K562 (cell line): ENCODE data around the gene TUBB2A. TPM values are rescaled to one million over a fixed set of nuclear protein-coding genes. Genes with fewer than 3 reads are reported as not detected.

Experiments used
- FOS ChIP-seq: IDR thresholded peaks from 3 replicates; pipeline ENCODE4 v1.6.1; 2011; ENCODE audit not compliant: insufficient read length; ENCODE audit errors: extremely low read depth
- FOXK1 ChIP-seq: sonication (generic); formaldehyde crosslinking; IDR thresholded peaks from 2 replicates; pipeline ENCODE4 v1.8.0; 2022; ENCODE audit warnings: missing genetic modification reagents, mild to moderate bottlenecking, borderline replicate concordance
- FOXK2 ChIP-seq, 2 experiments: fragments of 450-650 bp; IDR thresholded peaks in 1 of 2; conservative IDR thresholded peaks in 1 of 2; 2 replicates each; pipeline ENCODE4 v1.6.1; 2016; ENCODE audit warnings: low read depth in 2 of 2, mild to moderate bottlenecking in 1 of 2
- HDAC3 ChIP-seq: fragments of 450-650 bp; IDR thresholded peaks from 2 replicates; pipeline ENCODE4 v1.6.1; 2018; ENCODE audit warnings: borderline replicate concordance, mild to moderate bottlenecking, moderate library complexity; ENCODE audit not compliant: partially characterized antibody
- NCOA6 ChIP-seq: fragments of 450-650 bp; IDR thresholded peaks from 2 replicates; pipeline ENCODE4 v1.6.1; 2017; ENCODE audit warnings: mild to moderate bottlenecking
- POLR2B ChIP-seq: fragments of 450-650 bp; IDR thresholded peaks from 2 replicates; pipeline ENCODE4 v1.6.1; 2018; ENCODE audit warnings: low read depth; ENCODE audit not compliant: partially characterized antibody
- SOX6 ChIP-seq: fragments of 450-650 bp; IDR thresholded peaks from 2 replicates; pipeline ENCODE4 v1.6.1; 2014; ENCODE audit warnings: mild to moderate bottlenecking
- SP2 ChIP-seq: IDR thresholded peaks from 2 replicates; pipeline ENCODE4 v1.6.1; 2011; ENCODE audit warnings: mild to moderate bottlenecking, low read depth, low read length, moderate library complexity; ENCODE audit not compliant: poor library complexity, severe bottlenecking; ENCODE audit errors: extremely low read depth
- SRSF9 ChIP-seq: fragments of 200-400 bp; formaldehyde crosslinking; IDR thresholded peaks from 2 replicates; pipeline ENCODE4 v1.6.1; 2017; ENCODE audit warnings: low read depth, low read length, borderline replicate concordance
- TCF7L2 ChIP-seq: fragments of 150-350 bp; IDR thresholded peaks from 2 replicates; pipeline ENCODE4 v1.6.1; 2016; ENCODE audit warnings: low read depth, mild to moderate bottlenecking, low read length, moderate library complexity
- TSC22D4 ChIP-seq: fragments of 450-650 bp; IDR thresholded peaks from 2 replicates; pipeline ENCODE4 v1.6.1; 2016; ENCODE audit warnings: missing genetic modification characterization, missing biosample characterization, control low read depth
- ZNF143 ChIP-seq: sonication (generic); formaldehyde crosslinking; IDR thresholded peaks from 2 replicates; pipeline ENCODE4 v1.9.0; 2022; ENCODE audit warnings: mild to moderate bottlenecking, missing genetic modification reagents
- ZNF239 ChIP-seq: fragments of 250-450 bp; sonication (Bioruptor Pico); IDR thresholded peaks from 2 replicates; pipeline ENCODE4 v1.4.0; 2020; ENCODE audit warnings: mild to moderate bottlenecking
- ZNF561 ChIP-seq: fragments of 450-650 bp; formaldehyde crosslinking; conservative IDR thresholded peaks from 2 replicates; pipeline ENCODE4 v1.4.0; 2020; ENCODE audit warnings: mild to moderate bottlenecking, moderate library complexity
- ZSCAN29 ChIP-seq: fragments of 450-650 bp; IDR thresholded peaks from 2 replicates; pipeline ENCODE4 v1.6.1; 2017
- polyA plus RNA-seq, 8 experiments: library from polyadenylated mRNA; depleted of rRNA in 4 of 8; stranded (reverse) in 5 of 8; unstranded in 3 of 8; fragments of >200 nt; fragmentation: Nextera tagmentation in 2 of 8; fragmentation: Illumina TruSeq in 1 of 8; extraction: Ambion mirVana in 2 of 8; extraction: Trizol in 1 of 8; gene quantifications; 2 replicates each; pipeline versions ENCODE4 v1.2.1 to v1.2.3, GENCODE V29; 2011 to 2014; ENCODE audit warnings: inconsistent platforms in 1 of 8, missing spikeins in 1 of 8
- total RNA-seq, 7 experiments: library from RNA; depleted of rRNA in 6 of 7; stranded (reverse); fragments of >200 nt in 6 of 7; fragmentation: Illumina TruSeq in 2 of 7; extraction: Trizol in 2 of 7; gene quantifications; 2 replicates each; pipeline versions ENCODE4 v1.2.1 to v1.2.3, GENCODE V29; 2011 to 2021; ENCODE audit warnings: low replicate concordance in 1 of 7
- TF ChIP-seq, protein P1 (sequence below): sonication (generic); formaldehyde crosslinking; IDR thresholded peaks from 2 replicates; pipeline ENCODE4 v1.8.0; 2023; ENCODE audit warnings: mild to moderate bottlenecking, missing genetic modification reagents
- TF ChIP-seq, protein P2 (sequence below), 2 experiments: fragments of 250-450 bp in 1 of 2; fragments of 450-650 bp in 1 of 2; sonication (Bioruptor Pico) in 1 of 2; IDR thresholded peaks; 2 replicates each; pipeline versions ENCODE4 v1.6.1 to v1.8.0; 2016 to 2021; ENCODE audit warnings: mild to moderate bottlenecking in 2 of 2, moderate library complexity in 2 of 2, missing compliant biosample characterization in 1 of 2, missing genetic modification characterization in 1 of 2
- TF ChIP-seq, protein P3 (sequence below): sonication (generic); formaldehyde crosslinking; IDR thresholded peaks from 2 replicates; pipeline ENCODE4 v1.8.1; 2023; ENCODE audit warnings: mild to moderate bottlenecking, missing genetic modification reagents
- TF ChIP-seq, protein P4 (sequence below): fragments of 450-650 bp; formaldehyde crosslinking; IDR thresholded peaks from 2 replicates; pipeline ENCODE4 v1.4.0; 2020; ENCODE audit warnings: mild to moderate bottlenecking, moderate library complexity

Gene TUBB2A
- total and polyA plus RNA-seq, 9 of the 15 experiments (the other 6 are each of a cell fraction or from before 2014, with no cell fraction given), result 3.6 to 92.1 (median 45.6) TPM

DNA sequence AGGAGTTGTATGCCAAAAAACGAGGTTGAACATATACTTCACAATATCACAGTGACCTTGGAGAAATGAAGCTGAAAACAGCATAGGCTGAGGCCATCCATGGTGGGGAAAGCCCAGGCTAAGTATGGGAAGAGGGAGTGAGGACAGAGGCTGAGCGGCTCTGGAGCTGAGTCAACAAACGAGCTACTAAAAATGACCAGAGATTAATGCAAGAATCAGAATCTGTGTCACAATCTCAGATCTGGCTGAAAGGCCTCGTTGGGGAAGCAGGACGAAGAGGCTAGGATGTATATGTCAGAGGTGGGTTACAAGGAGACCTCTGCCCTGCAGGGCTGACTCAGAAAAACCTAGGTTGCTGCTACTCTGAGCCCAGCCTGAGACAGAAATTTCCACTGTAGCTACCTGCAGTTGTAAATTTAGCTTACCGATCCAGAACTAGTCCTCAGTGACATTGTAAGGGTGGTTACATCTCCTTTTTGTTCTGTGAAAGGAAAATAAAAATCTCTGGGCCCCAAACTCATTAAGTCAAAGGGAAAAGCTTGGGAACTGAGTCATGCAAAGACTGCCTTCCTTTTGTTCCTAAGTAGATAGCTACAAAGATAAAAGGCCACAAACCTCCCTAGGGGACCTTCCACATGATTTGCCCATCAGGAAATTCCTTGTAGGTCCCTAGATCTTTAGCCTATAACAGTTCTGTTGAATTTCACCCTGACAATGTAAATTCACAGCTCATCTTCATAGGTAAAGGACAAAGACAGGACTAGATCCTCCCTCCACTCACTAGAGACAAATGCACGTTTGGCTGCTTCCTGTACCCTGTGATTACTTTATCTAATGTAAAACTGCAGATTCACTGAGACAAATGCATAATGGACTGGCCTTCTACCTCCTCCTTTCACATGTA lies 8.5 kb upstream of the TUBB2A start (continued):
- TF ChIP-seq FOS (no peak), SOX6 (peak; percentile 86), ZNF561 (CRISPR knock-in tag) (no peak), NCOA6 (no peak), ZNF143 (no peak), TCF7L2 (no peak), POLR2B (no peak), ZSCAN29 (no peak), SRSF9 (no peak), TSC22D4 (tag) (no peak), HDAC3 (no peak), FOXK1 (CRISPR knock-in tag) (0 out of 2 replicates have a peak, but pooled peaks have one; percentile 19), FOXK2 (conservative IDR thresholded peaks at IDR 0.05 in 1 of 2, IDR thresholded peaks at IDR 0.05 in 1 of 2; ENCODE audit: low read depth in 2 of 2) (peak in 1 of 2 experiments; percentile 32; a peak in 1 of 4 replicates), ZNF239 (CRISPR knock-in tag) (no peak), SP2 (no peak)
- TF ChIP-seq, protein P1, sequence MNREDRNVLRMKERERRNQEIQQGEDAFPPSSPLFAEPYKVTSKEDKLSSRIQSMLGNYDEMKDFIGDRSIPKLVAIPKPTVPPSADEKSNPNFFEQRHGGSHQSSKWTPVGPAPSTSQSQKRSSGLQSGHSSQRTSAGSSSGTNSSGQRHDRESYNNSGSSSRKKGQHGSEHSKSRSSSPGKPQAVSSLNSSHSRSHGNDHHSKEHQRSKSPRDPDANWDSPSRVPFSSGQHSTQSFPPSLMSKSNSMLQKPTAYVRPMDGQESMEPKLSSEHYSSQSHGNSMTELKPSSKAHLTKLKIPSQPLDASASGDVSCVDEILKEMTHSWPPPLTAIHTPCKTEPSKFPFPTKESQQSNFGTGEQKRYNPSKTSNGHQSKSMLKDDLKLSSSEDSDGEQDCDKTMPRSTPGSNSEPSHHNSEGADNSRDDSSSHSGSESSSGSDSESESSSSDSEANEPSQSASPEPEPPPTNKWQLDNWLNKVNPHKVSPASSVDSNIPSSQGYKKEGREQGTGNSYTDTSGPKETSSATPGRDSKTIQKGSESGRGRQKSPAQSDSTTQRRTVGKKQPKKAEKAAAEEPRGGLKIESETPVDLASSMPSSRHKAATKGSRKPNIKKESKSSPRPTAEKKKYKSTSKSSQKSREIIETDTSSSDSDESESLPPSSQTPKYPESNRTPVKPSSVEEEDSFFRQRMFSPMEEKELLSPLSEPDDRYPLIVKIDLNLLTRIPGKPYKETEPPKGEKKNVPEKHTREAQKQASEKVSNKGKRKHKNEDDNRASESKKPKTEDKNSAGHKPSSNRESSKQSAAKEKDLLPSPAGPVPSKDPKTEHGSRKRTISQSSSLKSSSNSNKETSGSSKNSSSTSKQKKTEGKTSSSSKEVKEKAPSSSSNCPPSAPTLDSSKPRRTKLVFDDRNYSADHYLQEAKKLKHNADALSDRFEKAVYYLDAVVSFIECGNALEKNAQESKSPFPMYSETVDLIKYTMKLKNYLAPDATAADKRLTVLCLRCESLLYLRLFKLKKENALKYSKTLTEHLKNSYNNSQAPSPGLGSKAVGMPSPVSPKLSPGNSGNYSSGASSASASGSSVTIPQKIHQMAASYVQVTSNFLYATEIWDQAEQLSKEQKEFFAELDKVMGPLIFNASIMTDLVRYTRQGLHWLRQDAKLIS (CRISPR knock-in tag), result no peak
- TF ChIP-seq, protein P2, sequence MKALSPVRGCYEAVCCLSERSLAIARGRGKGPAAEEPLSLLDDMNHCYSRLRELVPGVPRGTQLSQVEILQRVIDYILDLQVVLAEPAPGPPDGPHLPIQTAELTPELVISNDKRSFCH (CRISPR knock-in tag; IDR thresholded peaks at IDR 0.05), result no peak
- TF ChIP-seq, protein P2 (tag; IDR thresholded peaks at IDR 0.05), result no peak
- TF ChIP-seq, protein P3, sequence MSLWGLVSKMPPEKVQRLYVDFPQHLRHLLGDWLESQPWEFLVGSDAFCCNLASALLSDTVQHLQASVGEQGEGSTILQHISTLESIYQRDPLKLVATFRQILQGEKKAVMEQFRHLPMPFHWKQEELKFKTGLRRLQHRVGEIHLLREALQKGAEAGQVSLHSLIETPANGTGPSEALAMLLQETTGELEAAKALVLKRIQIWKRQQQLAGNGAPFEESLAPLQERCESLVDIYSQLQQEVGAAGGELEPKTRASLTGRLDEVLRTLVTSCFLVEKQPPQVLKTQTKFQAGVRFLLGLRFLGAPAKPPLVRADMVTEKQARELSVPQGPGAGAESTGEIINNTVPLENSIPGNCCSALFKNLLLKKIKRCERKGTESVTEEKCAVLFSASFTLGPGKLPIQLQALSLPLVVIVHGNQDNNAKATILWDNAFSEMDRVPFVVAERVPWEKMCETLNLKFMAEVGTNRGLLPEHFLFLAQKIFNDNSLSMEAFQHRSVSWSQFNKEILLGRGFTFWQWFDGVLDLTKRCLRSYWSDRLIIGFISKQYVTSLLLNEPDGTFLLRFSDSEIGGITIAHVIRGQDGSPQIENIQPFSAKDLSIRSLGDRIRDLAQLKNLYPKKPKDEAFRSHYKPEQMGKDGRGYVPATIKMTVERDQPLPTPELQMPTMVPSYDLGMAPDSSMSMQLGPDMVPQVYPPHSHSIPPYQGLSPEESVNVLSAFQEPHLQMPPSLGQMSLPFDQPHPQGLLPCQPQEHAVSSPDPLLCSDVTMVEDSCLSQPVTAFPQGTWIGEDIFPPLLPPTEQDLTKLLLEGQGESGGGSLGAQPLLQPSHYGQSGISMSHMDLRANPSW, result no peak
- TF ChIP-seq, protein P4, sequence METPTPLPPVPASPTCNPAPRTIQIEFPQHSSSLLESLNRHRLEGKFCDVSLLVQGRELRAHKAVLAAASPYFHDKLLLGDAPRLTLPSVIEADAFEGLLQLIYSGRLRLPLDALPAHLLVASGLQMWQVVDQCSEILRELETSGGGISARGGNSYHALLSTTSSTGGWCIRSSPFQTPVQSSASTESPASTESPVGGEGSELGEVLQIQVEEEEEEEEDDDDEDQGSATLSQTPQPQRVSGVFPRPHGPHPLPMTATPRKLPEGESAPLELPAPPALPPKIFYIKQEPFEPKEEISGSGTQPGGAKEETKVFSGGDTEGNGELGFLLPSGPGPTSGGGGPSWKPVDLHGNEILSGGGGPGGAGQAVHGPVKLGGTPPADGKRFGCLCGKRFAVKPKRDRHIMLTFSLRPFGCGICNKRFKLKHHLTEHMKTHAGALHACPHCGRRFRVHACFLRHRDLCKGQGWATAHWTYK (CRISPR knock-in tag), result no peak
